ENCODE results near the gene TPRG1L.

TPRG1L gene

GRCh38 chr1:3668585-3669300, 43.9 kb downstream of the TPRG1L start:
- DNase-seq = no peak

DNA sequence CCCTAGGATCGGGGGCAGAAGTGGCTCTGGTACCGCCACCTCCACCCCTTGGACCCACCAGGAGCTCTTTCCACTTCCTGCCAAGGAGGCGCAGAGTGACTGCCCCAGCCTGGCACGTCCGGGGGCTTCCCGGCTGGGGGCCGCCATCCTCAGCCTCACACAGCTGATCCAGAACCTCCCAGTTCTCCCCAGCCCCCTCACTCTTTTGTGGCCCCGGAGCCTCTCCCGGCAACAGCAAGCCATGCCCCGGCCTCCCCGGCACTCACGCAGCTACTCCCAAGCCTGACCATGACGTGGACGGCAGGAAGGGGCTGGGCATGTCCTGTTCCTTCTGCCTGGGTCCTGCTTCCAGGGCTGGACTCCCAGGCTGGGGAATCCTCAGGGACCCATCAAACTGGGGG, 44.6 kb downstream of the TPRG1L start:
- no peak for DNase-seq

DNA sequence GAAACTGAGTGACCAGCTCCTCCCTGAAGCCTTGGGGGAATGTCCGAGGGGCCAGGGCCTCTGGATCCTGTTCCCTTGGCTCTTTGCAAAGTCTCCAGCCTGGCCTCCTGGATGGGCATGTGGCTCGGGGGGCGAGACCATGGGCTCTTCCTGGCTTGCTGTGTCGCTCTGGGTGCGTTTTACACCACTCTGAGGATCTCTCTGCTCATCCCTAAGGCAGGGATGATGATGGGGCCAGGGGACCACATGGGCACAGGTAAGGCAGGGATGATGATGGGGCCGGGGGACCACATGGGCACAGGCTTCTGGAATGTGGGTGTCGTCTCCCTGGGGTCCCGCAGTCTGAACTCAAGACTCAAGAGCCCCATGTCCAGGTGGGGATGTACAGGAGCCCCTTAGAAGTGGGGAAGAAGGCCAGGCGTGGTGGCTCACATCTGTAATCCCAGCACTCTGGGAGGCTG, 45.2 kb downstream of the TPRG1L start:
- DNase-seq = no peak

DNA sequence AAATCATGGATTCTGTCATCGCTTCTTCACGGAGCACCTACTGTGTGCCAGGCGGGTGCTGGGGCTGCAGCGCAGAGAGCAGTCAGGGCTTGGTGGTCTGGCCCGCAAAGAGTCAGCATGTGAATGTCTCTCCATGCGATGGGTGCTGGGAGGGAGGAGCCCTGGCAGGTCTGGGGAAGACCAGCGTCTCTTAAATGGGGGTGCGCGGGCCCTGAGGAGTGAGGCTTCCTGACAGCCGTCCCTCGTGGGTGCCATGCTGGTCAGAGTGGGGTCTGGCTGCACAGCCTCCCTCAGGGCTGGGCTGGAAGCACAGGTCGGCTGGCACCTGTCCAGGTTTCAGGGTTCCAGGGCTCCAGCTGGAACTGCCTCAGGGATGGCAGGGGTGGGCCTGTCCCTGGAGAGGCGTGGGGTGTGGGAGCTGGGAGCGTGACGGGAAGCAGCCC, 46.0 kb downstream of the TPRG1L start:
- DNase-seq = no peak

GRCh38 chr1:3671371-3672180, 46.8 kb downstream of the TPRG1L start:
- no peak for DNase-seq

GRCh38 chr1:3672231-3672970, 47.6 kb downstream of the TPRG1L start:
- no peak for DNase-seq

GRCh38 chr1:3672971-3673361, 48.2 kb downstream of the TPRG1L start:
- DNase-seq = no peak

GRCh38 chr1:3673381-3674099, 48.7 kb downstream of the TPRG1L start:
- DNase-seq = no peak

- DNase-seq = no peak
Measured at GRCh38 chr1:3674100-3675094, 49.6 kb downstream of the TPRG1L start.

DNA sequence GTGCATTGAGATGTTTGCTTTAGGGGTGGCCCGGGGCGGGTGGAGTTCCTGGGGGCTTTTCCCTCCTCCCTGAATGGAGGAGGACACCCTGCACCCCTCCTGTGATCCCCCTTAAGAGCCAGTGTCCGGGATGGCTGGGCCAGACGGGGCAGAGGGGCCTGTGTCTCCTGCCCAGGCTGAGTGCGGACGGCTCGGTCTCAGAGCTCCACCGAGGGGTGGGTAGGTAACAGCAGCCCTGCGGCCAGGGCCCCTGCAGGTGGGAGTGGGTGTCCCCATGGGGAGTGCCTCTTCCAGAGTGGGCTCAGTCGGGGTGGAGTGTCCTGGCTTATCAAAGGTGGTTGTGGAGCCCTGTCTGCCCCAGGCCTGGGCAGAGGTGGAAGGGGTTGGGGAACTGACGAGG, 50.6 kb downstream of the TPRG1L start:
- no peak for DNase-seq

DNA sequence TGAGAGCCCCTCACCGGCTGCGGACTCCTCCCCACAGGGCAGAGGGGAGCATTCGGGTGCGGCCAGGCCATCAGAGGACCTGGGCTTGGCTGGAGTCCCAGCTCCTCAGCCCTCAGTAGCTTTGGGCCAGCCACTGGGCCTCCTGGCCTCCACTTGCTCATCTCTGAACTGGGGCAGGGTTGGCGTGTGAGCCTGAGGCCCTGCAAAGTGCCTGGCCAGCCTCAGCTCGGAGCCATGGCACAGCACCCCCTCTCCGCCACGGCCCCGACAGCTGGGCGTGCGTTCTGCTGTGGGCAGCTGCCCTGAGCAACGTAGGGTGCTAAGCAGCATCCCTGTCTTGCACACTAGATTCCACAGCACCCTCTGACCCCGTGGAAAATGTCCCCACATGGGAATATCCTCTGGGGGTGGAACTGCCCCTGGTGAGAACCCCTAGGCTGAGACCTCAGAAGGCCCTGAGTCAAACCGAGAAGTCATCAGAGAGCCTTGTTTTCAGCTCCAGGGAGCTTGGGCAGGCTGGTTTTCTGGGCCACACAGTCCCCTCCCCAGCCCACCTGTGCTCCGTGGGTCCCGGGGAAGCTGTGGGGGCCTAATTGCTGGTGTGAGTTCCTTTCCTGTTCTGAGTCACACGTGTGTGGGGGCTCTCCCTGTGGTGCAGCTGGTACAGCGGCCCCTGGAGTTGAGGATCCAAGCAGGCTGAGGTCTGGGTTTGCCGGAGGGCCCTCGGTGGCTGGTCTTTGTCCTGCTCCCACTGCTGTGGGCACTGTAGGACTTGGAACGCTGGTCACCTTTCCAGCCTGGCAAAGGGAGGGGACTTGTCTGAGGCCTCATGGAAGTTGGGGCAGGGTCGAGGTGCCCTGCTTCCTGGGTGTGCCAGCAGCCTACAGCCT, 52.0 kb downstream of the TPRG1L start:
- no peak for DNase-seq

GRCh38 chr1:3677484-3677883, 52.7 kb downstream of the TPRG1L start:
- no peak for DNase-seq

DNA sequence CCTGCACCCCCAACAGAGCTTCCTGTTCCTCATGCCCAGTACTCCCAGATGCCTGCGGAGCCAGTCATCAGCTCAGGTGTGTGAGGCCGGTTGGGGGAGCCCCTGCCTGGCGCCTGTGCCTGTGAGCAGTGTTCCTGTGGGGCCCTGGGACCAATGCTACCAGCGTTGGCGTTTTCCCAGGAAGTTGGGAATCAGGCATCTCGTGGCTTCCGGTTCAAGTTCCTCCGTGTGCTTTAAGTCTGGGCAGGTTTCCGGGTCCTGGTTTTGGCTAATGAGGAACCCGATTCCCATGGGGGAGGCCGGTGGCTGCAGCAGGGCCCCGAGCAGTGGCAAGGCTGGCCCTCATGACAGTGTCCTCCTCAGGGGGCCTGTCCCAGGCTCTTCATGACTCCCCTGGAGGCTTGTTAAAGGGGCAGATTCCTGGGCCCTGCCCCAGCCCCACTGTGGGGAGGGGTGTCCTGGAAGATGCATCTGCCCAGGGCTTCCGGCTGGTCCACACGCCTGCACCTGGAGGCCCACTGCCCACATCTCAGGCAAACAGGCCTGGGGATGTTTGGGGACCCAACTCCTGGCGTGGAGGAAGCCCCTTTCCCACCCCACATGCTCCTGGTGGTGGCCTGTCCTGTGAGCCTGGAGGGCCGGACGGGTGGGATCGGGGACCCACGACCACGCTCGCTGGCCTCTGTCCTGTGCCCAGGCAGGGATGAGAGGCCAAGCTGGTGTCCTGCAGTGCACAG, 53.7 kb downstream of the TPRG1L start:
- DNase-seq = no peak

GRCh38 chr1:3679098-3679555, 54.3 kb downstream of the TPRG1L start:
- no peak for DNase-seq
